GM12878 (cell line): Measurements from ENCODE around the gene CETP. TPM values are rescaled to one million over a fixed set of nuclear protein-coding genes. Genes with fewer than 3 reads are reported as not detected.

ENCODE experiments used
- ATAC-seq: fragments of 200-7000 bp; cut with Tn5 transposase; 3 replicates; pipeline ENCODE4 v1.9.1; 2020; ENCODE audit warnings: mild to moderate bottlenecking, moderate library complexity
- BruUV-seq: library from RNA; stranded (reverse); fragments of 400-500 nt; replicated peaks from 2 replicates; lab custom pipeline; 2021; lab: Mats Ljungman, UMichigan
- CTCF ChIA-PET: fragments of 300-600 bp; sonication (Branson Sonifier 250); formaldehyde crosslinking; extraction: SDS; loops from one replicate; lab custom pipeline; 2021; ENCODE audit warnings: inconsistent platforms; lab: Yijun Ruan, JAX
- POLR2A ChIA-PET: fragments of 350-600 bp; formaldehyde crosslinking; extraction: SDS; loops from one replicate; lab custom pipeline; 2021; ENCODE audit warnings: inconsistent platforms; lab: Charles Lee
- RAD21 ChIA-PET: fragments of 300-600 bp; sonication (Branson Sonifier 250); formaldehyde crosslinking; loops from one replicate; lab custom pipeline; 2023; ENCODE audit warnings: antibody characterized with exemption; ENCODE audit not compliant: unreplicated experiment; lab: Charles Lee
- SMC1A ChIA-PET: fragments of 300-600 bp; sonication (Branson Sonifier 250); formaldehyde crosslinking; loops from one replicate; lab custom pipeline; 2023; ENCODE audit not compliant: unreplicated experiment, uncharacterized antibody; lab: Charles Lee
- DNase-seq: peaks from one replicate; pipeline ENCODE4 v3.0.0-alpha.2; 2011; ENCODE audit warnings: low read depth, low spot score
- FAIRE-seq: peaks from 3 replicates; lab custom pipeline; 2011; peaks lifted over from hg19 to GRCh38; lab: Jason Lieb, UNC
- H2AFZ ChIP-seq: 2 replicates; pipeline ENCODE4 v1.6.0; 2011; ENCODE audit warnings: low read depth, low read length, control low read depth; ENCODE audit not compliant: control insufficient read depth
- H3K27ac ChIP-seq: 2 replicates; pipeline ENCODE4 v1.5.1; 2011; ENCODE audit warnings: control low read depth; ENCODE audit not compliant: control insufficient read depth, insufficient read depth
- H3K27me3 ChIP-seq, 2 experiments: replicated peaks in 1 of 2; 2 replicates each; pipeline versions ENCODE4 v1.6.0 to v1.6.1; 2011; ENCODE audit warnings: low read length in 1 of 2; ENCODE audit not compliant: control insufficient read depth in 2 of 2, insufficient read depth in 2 of 2
- H3K36me3 ChIP-seq, 2 experiments: 2 replicates each; pipeline ENCODE4 v1.5.1; 2011; ENCODE audit warnings: low read length in 1 of 2; ENCODE audit not compliant: control insufficient read depth in 2 of 2, insufficient read depth in 2 of 2
- H3K4me1 ChIP-seq: 2 replicates; pipeline ENCODE4 v1.6.1; 2011; ENCODE audit warnings: mild to moderate bottlenecking, low read length, moderate library complexity, mixed read lengths; ENCODE audit not compliant: control insufficient read depth, insufficient read depth
- H3K4me2 ChIP-seq: 2 replicates; pipeline ENCODE4 v1.6.0; 2011; ENCODE audit warnings: control low read depth; ENCODE audit not compliant: control insufficient read depth, insufficient read depth
- H3K4me3 ChIP-seq: fragments of 200-600 bp; sonication (generic); 2 replicates; pipeline ENCODE4 v1.5.1; 2016
- H3K79me2 ChIP-seq: 2 replicates; pipeline ENCODE4 v1.6.0; 2011; ENCODE audit warnings: low read length; ENCODE audit not compliant: control insufficient read depth, insufficient read depth
- H3K9ac ChIP-seq: 2 replicates; pipeline ENCODE4 v1.8.0; 2011; ENCODE audit warnings: low read length, control low read depth, mixed read lengths; ENCODE audit not compliant: control insufficient read depth, insufficient read depth
- H3K9me3 ChIP-seq: replicated peaks from 3 replicates; pipeline ENCODE4 v1.5.1; 2011; ENCODE audit warnings: mild to moderate bottlenecking, low read length; ENCODE audit not compliant: control insufficient read depth, insufficient read depth
- H4K20me1 ChIP-seq: 2 replicates; pipeline ENCODE4 v1.6.0; 2011; ENCODE audit not compliant: control insufficient read depth, insufficient read depth
- BCL11A ChIP-seq: IDR thresholded peaks from 2 replicates; pipeline ENCODE4 v1.6.1; 2011; ENCODE audit warnings: low read depth, low read length
- IKZF2 ChIP-seq, 2 experiments: fragments of 450-650 bp; IDR thresholded peaks; 2 replicates each; pipeline ENCODE4 v1.6.1; 2017; ENCODE audit warnings: mild to moderate bottlenecking in 2 of 2, moderate library complexity in 2 of 2
- IRF3 ChIP-seq: fragments of 450-650 bp; IDR thresholded peaks from 2 replicates; pipeline ENCODE4 v1.6.1; 2014; ENCODE audit warnings: mild to moderate bottlenecking
- MEF2B ChIP-seq: fragments of 450-650 bp; IDR thresholded peaks from 2 replicates; pipeline ENCODE4 v1.6.1; 2018; ENCODE audit warnings: mild to moderate bottlenecking, moderate library complexity; ENCODE audit not compliant: partially characterized antibody, poor library complexity, severe bottlenecking
- NR2F1 ChIP-seq: fragments of 450-650 bp; conservative IDR thresholded peaks from 2 replicates; pipeline ENCODE4 v1.6.1; 2017; ENCODE audit warnings: mild to moderate bottlenecking
- PKNOX1 ChIP-seq: fragments of 450-650 bp; IDR thresholded peaks from 2 replicates; pipeline ENCODE4 v1.6.1; 2016; ENCODE audit warnings: mild to moderate bottlenecking
- RCOR1 ChIP-seq: conservative IDR thresholded peaks from 2 replicates; pipeline ENCODE4 v1.6.1; 2012; ENCODE audit warnings: low read depth, low read length, improper control_type of control experiment
- REST ChIP-seq: IDR thresholded peaks from 2 replicates; pipeline ENCODE4 v1.6.1; 2012; ENCODE audit warnings: mild to moderate bottlenecking, low read depth, low read length
- SKIL ChIP-seq: fragments of 450-650 bp; IDR thresholded peaks from 2 replicates; pipeline ENCODE4 v1.6.1; 2017; ENCODE audit warnings: mild to moderate bottlenecking, low read depth, inconsistent platforms; ENCODE audit not compliant: poor library complexity, severe bottlenecking
- WRNIP1 ChIP-seq: IDR thresholded peaks from 2 replicates; pipeline ENCODE4 v1.6.1; 2011; ENCODE audit warnings: low read depth, low read length, improper control_type of control experiment, borderline replicate concordance
- WGBS: methylation state at CpG from one replicate; pipeline ENCODE4 v1.1.6; 2016; ENCODE audit warnings: low lambda C conversion rate; ENCODE audit not compliant: insufficient replicate concordance, insufficient coverage; ENCODE audit errors: missing lambda C conversion rate; 5-methylcytosine and 5-hydroxymethylcytosine counted together
- in situ Hi-C: fragments of 300-500 bp; cut with MboI; formaldehyde crosslinking; loops from 9 replicates; pipeline ENCODE4 v1.14.3; 2018; ENCODE audit warnings: mixed read lengths
- intact Hi-C: fragments of 100-400 bp; cut with micrococcal nuclease; formaldehyde crosslinking; loops from one replicate; pipeline ENCODE4 v1.14.2; 2022; ENCODE audit not compliant: unreplicated experiment
- polyA plus RNA-seq, 11 experiments: library from polyadenylated mRNA; depleted of rRNA in 4 of 11; unstranded in 6 of 11; stranded (reverse) in 5 of 11; fragments of >200 nt; fragmentation: Nextera tagmentation in 4 of 11; fragmentation: Illumina TruSeq in 1 of 11; extraction: Ambion mirVana in 4 of 11; extraction: Trizol in 1 of 11; gene quantifications; 1 replicate in 1 of 11; 2 replicates in 10 of 11; pipeline versions ENCODE4 v1.2.1 to v1.2.3, GENCODE V29; 2011 to 2016; ENCODE audit warnings: inconsistent platforms in 2 of 11, missing spikeins in 2 of 11, low read depth in 1 of 11
- total RNA-seq, 4 experiments: library from RNA; depleted of rRNA in 3 of 4; stranded (reverse); fragments of >200 nt in 3 of 4; fragmentation: Illumina TruSeq in 1 of 4; extraction: Trizol in 1 of 4; gene quantifications; 2 replicates each; pipeline versions ENCODE4 v1.2.1 to v1.2.3, GENCODE V29; 2013 to 2021

CETP gene
- total and polyA plus RNA-seq, 10 of the 15 experiments (the other 5 are each of a cell fraction or from before 2014, with no cell fraction given): 1.2 to 6.4 (median 2.1) TPM

- TF ChIP-seq SKIL (peak; percentile 14), PKNOX1 (peak; percentile 36; the same call in 1 of the 2 replicates), IKZF2 (IDR thresholded peaks at IDR 0.05) (peak; percentile 78 to 85)
Measured at GRCh38 chr16:57000271-57001025, 38.7 kb downstream of the CETP start (continued).

GRCh38 chr16:57001026-57001679 lies 39.4 kb downstream of the CETP start:
- SMC1A ChIA-PET: interaction anchor here (1.8 to 20.8 kb wide), 2 partner anchors 26 to 41 kb away, joined by 11 to 604 read pairs; partner anchors contain the start of genes CETP and NLRC5
- TF ChIP-seq NR2F1: 0 out of 2 replicates have a peak, but pooled peaks have one; percentile 2
- 0 out of 2 replicates have a peak, but pooled peaks have one; percentile 1 for TF ChIP-seq BCL11A
- no peak for TF ChIP-seq IRF3
- 0 out of 2 replicates have a peak, but pooled peaks have one; percentile 6 for TF ChIP-seq RCOR1
- TF ChIP-seq WRNIP1: 0 out of 2 replicates have a peak, but pooled peaks have one; percentile 74
- peak; percentile 5 for TF ChIP-seq MEF2B
- TF ChIP-seq REST: no peak

More at GRCh38 chr16:57001026-57001679, 39.4 kb downstream of the CETP start:
- Histone ChIP-seq H3K79me2 (peaks cover 75% of the 10 kb centered on the region), H3K27ac (peak overlapping the region; percentile 93), H3K36me3 (no peaks in the 10 kb centered on the region; a peak in 2 of 4 replicates), H3K4me2 (peak overlapping the region; percentile 80), H3K4me1 (peaks cover 59% of the 10 kb centered on the region), H4K20me1 (no peaks in the 10 kb centered on the region), H3K9me3 (no peaks in the 10 kb centered on the region), H3K27me3 (no peaks in the 10 kb centered on the region), H2AFZ (no peak overlapping the region), H3K4me3 (no peak overlapping the region), H3K9ac (peak overlapping the region; percentile 74)
- ATAC-seq (no peak), DNase-seq (no peak), FAIRE-seq (no peak)
- CTCF ChIA-PET: interaction anchor here (2.4 to 7.0 kb wide), 2 partner anchors 36 kb away, joined by 19 to 55 read pairs; no protein-coding TSS in a partner anchor
- RAD21 ChIA-PET: interaction anchor here (1.6 to 22.0 kb wide), 4 partner anchors 8 to 39 kb away, joined by 4 to 473 read pairs (median 22); partner anchors contain the start of gene NLRC5
- BruUV-seq: TSS peak; percentile 9
- intact Hi-C loops (loop anchor here (2.0 to 5.0 kb wide), 2 partner anchors 14 to 41 kb away; no protein-coding TSS in a partner anchor), in situ Hi-C loops (no loop called here)
- WGBS: 29% methylated on average over 8 of the region's 8 CpGs
- POLR2A ChIA-PET: interaction anchor here (0.6 to 10.0 kb wide), 6 partner anchors 8 to 98 kb away, joined by 4 to 216 read pairs (median 34); partner anchors contain the start of gene NLRC5
